ENCODE measurements around the gene C19orf38.
"Not testable (repeated sequence)": the region's sequence is repeated elsewhere in the genome, so short reads cannot be mapped to it uniquely, and the experiment has no call there.

Gene C19orf38

DNA sequence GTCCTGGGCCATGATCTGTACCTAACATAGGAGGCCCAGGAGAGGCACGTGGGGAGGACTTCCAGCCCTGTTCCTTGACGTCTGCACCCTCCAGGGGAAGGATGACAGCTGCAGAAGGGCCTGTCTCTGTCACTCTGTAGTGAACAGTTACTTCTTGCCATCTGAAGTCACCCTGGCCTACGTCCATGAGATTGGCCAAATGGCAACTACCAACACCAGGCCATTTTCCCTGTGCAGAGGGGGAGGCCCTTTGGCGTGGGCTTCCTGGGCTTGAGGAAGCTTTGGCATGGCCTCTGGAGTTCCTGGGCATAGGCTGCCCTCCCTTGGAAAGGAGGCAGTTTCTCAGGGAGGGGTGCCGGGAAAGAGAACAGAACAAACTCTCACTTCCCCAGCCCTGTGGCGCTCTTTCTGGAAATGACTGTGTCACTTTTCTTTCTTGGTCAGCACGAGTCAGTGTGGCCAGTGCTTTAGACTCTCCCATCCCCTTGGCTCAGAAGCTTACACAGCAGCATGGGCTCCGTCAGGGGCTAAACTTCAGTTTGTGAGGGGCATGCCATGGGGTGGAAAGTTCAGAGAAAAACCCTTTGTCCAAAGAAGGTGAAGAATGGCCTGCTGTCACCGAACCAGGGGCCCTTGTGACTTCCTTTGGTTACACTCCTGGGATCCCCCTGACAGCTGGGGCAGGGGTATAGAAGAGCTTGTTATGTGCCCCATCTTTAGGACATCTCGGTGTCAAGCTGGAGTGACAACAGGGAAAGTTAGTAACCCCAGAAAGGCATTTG lies 28.4 kb downstream of the C19orf38 start:
- no peak for DNase-seq (ENCODE audit: low read depth)

DNA sequence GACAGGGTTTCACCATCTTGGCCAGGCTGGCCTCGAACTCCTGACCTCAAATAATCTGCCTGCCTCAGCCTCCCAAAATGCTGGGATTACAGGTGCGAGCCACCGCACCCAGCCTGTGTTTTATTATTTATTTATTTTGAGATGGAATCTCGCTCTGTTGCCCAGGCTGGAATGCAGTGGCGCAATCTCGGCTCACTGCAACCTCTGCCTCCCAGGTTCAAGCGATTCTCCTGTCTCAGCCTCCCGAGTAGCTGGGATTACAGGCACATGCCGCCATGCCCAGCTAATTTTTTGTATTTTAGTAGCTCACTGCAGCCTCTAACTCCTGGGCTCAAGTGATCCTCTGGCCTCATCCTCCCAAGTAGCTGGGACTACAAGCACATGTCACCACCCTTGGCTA lies 29.4 kb downstream of the C19orf38 start:
- not testable (repeated sequence) for DNase-seq (ENCODE audit: low read depth)

DNA sequence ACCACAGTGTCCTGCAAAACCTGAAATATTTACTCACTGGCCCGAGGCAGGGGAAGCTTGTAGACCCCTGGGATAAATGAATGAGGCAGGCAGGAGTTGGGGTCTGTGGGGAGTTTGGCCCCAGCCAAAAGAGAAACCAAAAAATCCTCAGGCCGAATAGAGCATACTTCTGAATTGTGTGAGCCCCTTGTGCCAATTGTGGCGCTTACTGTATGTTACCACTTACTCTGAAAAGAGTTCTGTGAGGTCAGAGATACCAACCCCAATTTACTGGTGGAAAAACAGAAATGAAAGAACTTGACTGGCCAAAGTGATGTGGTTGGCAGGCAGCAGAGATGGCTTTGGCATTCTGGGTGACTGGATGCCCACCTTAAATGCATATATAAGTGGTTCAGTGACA lies 30.0 kb downstream of the C19orf38 start:
- no peak for DNase-seq (ENCODE audit: low read depth)

DNA sequence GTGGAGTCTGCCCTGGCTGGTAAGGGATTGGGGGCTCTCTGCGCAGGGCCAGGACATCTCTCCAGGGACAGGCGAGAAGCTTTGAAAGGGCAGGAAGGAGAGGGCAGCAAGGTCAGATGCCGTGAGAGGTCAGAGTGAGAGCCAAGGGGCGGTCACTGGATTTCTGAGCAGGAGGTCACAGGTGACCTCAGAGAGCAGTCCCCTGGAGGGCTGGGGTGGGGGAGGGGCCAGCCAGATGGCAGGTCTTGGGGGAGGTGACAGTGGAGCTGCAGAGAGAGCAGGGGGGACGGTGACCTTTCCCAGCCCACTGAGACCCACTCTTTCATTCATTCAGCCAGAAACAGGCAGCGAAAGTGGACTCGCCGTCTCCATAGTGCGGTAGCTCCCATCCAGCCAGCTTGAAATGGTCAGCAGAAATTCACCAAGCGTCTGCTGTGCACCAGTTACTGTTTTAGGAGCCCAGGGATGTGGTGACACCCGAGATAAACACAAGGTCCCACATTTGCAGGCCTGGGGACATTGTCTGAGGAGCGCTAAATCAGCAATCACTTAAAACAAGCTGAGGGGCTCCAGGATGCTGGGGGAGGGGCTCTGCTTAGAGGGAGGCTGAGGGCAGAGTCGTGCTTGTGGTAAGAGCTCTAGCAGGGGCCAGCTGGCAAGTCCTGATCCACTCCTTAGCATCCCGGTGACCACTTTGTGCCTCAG lies 33.3 kb downstream of the C19orf38 start:
- DNase-seq (ENCODE audit: low read depth): no peak

DNA sequence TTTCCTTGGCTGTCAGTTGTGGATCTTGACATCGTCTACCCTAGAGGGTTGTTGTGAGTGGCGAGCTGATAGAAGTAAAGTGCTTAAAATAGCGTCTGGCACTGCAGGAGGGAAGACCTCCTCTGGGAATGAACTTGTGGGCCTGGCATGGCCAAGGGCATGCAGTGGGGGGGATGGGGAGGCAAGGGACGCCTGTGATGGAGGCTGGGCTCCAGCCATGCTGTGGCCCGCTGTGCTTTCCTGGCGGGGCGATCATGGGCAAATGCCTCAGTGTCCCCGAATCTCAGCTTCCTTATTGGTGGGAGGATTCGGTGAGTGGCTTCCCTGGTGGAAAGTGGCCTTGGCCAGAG lies 33.9 kb downstream of the C19orf38 start:
- DNase-seq (ENCODE audit: low read depth): no peak

DNA sequence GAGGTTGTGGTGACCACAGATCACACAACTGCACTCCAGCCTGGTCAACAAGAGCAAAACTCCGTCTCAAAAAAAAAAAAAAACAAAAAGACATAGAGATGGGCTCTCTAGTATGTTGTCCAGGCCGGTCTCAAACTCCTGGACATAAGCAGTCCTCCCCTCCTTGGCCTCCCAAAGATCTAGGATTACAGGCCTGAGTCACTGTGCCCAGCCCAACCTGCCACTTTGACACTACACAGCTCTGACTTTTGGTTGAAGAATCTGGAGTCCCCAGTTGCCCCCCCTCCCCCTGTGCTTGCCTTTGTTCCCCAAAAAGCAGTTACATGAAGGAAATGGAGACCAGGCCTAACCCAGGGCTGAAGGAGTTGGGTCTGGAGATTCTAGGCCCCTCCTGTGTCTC lies 36.1 kb downstream of the C19orf38 start:
- DNase-seq (ENCODE audit: low read depth): peak; percentile 32

DNA sequence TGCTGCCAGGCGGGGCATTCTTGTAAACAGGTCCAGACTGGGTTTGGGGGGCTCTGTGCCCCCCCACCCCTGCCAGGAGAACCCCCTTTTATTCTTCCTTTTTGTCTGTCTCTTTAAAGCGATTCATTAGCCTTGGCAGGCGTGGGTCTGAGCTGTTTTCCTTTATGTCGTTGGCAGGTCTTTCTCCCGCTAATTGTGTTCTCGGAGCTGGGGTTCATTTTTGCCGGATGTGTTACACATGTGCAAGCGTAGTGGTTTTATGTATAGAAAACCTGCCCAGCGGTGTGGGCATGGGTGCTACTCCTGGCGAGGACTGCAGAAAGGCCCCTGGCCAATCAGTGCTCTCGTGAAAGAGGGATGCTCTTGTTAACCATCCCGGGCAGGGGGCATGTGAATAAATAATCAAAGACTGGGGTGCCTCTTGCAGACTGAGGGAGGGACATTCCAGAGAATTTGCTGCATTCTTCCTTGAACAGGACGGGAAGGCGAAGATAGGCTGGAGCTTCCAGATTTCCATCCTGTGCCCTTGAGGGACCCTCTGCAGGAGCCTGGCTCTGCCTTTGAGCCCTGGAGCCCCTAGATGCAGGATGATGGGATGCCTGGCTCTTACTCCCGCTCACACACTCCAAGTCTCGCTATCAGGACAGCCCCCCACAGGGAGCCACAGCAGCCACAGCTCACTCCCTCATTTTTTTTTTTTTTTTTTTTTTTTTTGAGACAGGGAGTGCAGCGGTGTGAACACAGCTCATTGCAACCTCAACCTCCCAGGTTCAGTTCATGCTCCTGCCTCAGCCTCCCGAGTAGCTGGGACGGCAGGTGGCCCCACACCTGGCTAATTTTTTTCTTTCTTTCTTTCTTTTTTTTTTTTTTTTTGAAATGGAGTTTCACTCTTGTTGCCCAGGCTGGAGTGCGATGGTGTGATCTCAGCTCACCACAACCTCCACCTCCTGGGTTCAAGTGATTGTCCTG lies 37.3 kb downstream of the C19orf38 start:
- no peak for DNase-seq (ENCODE audit: low read depth)

DNA sequence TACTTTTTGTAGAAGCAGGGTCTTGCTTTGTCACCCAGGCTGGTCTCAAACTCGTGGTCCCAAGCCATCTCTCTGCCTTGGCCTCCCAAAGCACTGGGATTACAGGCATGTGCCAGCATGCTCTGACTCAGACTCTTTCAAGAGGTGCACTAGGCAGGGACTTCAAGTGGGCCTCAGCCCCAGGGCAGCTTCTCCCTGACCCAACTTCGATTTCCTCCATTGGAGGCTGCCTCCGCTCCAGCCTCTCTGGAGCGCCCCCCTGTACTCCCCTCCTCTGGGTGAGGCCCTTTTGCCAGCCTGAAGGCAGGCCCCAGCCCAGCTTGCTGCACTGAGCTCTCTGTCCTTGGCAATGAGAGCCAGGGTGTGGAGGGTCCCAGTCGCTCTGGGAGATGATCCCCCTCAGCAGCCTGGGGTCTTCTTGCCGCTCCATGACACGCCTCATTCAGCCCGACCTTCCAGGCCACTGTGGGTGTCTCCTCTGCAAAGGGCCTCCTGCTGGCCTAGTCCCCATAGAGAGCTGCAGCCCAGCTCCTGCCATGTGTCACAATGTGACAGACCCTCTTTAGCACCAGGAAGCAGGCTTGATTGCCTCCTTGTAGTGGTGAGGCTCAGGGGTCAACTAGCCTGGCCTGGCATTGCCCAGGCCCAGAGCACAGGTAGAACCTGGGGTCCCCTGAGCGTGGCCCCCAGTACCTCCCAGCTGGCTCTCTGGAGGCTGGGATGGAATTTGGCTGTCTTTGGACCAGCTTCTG lies 39.6 kb downstream of the C19orf38 start:
- DNase-seq (ENCODE audit: low read depth): no peak

DNA sequence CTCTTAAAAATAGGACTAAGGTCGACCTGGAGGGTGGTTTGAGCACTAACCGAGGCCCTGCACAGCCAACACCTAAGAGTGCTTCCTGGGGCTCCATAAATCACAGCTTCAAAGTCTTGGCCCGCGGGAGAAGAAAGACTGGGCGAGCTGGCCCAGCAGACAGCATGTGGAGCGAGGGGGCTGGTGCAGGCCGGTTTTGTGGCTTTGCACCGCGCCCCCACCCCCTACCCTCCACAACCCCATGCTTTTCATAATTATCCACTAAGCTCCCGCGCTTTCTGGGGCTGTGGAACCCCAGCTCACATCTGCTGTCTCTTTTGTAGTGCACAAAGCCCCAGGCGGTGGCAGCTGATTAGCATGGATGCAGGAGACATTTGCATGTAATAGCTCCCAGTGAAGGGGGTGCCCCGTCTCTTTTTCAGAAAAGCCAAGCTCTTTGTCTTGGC lies 40.2 kb downstream of the C19orf38 start:
- no peak for DNase-seq (ENCODE audit: low read depth)

DNA sequence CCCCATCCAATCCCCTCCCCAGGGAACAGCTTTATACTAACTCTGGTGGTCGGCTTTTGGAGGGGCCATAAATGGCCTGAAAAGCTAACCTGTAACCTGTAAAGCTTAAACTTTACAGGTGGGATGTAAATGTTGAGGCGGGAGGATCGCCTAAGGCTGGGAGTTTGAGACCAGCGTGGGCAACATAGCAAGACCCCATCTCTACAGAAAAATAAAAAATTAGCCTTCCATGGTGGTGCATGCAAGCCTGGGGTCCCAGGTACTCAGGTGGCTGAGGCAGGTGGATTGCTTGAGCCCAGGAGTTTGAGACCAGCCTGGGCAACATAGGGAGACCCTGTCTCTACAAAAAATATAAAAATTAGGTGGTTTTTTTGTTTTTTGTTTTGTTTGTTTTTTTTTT lies 41.7 kb downstream of the C19orf38 start:
- no peak for DNase-seq (ENCODE audit: low read depth)

DNA sequence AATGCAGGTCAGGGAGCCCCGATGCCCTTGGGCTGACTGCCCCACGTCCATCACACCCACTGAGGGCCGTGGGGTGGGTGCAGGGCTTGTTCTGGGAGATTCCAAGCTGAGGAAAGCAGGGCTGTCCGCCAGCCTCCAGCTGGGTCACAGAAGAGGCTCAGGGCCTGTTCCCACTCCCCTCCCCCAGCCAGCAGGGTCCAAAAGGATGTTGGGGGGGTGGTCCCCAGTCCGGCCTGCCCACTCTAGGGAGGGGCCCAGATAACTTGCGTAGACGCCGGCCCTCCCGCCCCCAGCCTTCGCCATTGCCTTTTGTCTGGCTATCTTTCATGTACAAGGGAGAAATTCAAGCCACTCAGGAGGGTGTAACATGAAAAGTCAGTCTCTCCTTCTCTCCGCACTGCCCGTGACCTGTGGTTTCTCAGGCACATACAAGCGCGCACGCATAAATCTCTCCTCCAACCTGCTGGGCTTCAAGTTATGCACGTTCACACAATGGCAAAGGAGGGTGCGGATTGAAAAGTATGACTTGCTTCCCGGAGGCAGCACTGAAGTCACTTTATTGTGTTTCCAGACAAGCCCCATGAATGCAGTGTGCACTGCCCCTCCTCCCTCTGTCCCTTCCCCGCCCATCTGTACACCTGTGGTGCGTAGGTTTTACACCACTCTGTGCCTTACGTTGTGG lies 43.3 kb downstream of the C19orf38 start:
- no peak for DNase-seq (ENCODE audit: low read depth)

DNA sequence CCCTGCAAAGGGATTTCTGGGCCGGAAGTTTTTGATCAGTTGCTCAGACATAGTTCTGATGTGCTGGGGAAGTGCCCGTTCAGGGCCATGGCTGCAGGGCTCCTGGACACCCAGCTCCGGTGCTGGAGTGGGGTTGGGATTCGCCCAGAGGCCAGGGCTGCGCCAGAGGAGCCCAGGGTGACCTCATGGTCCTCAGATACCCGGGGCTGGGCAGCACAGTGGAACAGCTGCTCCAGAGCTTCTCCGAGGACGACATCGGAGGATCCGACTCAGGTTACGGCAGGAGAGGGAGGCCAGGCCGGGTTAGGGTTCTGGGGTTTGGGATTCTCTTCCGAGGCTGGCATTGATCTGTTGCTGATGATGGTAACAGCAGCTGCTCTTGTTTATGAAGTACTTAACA lies 44.0 kb downstream of the C19orf38 start:
- DNase-seq (ENCODE audit: low read depth): no peak

DNA sequence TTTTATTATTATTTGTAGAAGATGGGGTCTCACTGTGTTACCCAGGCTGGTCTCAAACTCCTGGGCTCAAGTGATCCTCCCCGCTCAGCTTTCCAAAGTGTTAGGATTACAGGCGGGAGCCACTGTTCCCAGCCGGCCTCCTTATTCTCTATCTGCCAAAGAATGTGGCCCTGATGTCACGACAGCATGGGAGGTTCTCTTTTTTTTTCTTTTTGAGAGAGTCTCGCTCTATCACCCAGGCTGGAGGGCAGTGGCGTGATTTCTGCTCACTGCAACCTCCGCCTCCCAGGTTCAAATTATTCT lies 46.6 kb downstream of the C19orf38 start:
- DNase-seq (ENCODE audit: low read depth): no peak

DNA sequence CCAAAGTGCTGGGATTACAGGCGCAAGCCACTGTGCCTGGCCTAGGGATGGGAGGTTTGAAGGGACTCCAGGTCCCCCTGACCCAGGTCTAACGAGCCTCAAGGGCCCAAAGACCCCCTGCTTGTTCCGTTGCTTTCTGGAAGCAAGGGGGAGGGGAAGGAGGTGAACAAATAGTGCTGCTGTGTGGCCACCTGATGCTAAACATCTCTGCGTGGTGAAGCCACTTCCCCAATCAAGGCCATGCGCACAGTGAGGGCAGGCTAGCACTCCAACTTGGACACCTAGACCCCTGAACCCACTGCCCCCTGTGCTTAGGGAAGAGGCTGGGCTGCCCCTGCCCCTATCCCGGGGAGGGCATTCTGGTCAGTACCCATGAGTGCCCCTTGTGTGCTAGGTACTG lies 47.1 kb downstream of the C19orf38 start:
- no peak for DNase-seq (ENCODE audit: low read depth)

DNA sequence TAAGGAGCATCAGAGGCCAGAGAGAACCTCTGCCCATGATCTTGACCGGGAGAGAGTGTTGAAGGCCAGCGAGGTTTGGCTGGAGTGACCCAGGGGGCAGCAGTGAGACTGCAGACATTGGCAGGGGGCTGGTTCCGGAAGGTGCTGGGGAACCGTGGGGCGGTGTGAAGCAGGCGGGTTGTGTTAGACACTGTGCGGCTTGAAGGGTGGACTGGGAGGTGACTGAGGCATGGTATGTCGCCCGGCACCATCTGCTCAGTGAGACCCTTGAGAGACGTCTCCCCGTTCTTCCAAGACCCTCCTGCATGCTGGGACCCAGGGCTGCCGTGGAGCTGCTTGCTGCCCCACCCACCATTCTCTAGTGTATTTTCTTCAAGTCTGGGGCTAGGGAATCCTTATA lies 47.7 kb downstream of the C19orf38 start:
- no peak for DNase-seq (ENCODE audit: low read depth)

DNA sequence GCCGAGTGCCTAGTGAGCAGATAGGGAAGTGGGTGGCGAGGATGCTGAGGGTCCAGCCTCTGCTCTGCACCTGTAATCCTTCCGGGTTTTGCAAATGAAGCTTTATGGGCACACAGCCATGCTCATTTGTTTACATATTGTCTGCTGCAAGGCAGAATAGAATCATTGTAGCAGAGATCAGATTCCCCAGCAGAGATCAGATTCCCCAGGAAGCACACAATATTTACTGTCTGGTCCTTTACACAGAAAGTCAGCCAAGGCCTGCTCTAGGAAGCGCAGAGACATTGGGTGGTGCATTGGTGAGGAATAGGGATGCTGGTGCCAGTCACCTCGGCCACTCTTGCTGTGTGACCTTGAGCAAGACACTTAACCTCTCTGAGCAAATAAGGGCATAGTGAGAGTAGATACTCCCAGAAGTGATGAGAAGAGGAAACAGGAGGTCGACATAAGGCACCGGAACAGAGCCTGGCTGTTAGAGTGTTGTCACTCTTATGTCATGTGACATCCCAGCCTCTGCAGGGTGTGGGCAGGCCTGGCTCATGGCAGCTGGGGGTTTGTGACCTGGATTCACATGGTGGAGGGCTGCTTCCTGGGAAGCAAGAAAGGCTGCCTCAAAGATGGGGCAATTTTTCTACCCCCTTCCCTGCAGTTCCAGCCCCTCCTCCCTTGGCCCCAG lies 48.8 kb downstream of the C19orf38 start:
- DNase-seq (ENCODE audit: low read depth): no peak

DNA sequence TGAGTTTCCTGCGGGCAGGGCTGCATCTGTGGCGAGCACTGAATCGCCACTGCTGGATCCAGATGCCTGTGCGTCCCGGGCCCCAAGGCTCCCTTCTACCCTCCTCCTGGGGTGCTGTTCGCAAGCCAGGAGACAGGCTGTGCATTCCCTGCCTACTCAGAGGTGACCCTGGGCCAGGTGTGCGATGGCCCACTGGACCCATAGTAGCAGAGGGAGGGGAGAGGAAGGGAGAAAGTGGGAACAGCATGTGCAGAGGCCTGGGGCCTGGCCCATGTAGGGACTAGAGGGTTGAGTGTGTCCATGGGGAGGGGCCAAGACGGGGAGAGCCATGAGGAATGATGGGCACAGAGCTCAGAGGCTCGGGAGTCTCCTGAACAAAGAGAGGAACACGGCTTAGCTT lies 50.4 kb downstream of the C19orf38 start:
- no peak for DNase-seq (ENCODE audit: low read depth)

DNA sequence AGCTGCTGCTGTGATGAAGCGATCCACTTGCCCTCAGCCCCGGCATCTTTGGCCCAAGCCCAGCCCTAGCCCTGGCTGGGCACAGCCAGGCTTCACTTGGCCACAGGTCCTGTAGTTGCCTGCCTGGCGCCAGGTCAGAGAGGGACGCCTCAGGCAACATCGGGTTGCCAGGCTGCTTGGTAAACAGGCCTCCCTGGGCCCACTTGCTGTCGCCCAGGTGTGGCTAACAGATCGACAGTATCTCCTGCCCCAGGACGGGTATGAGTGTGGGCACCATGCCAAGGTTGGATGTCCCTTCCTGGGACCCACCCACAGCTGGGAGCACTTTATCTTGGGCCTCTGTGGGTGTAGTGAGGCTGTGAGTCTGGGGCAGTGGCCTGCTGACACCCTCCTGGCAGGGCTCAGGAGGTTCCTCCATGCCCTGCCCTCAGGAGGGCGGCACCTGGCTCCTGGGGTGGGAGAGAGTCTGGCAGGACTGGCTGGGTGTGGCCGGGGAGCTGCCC lies 51.0 kb downstream of the C19orf38 start:
- no peak for DNase-seq (ENCODE audit: low read depth)

DNA sequence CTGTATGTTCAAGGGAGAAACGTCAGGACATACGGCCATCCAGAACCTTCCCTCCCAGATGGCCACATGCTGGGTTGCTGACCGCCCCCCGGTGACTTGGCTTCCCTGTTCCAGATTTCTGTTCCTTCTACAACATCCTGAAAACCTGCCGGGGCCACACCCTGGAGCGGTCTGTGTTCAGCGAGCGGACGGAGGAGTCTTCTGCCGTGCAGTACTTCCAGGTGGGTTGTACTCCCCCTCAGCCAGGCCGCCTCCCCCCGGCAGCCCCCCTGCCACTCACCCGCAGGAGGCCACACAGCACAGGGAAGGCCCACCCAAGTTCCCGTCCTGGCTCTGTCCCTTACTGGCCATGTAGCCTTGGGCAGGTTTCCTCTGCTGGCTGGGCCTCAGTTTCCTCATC lies 59.7 kb downstream of the C19orf38 start:
- DNase-seq (ENCODE audit: low read depth): no peak

DNA sequence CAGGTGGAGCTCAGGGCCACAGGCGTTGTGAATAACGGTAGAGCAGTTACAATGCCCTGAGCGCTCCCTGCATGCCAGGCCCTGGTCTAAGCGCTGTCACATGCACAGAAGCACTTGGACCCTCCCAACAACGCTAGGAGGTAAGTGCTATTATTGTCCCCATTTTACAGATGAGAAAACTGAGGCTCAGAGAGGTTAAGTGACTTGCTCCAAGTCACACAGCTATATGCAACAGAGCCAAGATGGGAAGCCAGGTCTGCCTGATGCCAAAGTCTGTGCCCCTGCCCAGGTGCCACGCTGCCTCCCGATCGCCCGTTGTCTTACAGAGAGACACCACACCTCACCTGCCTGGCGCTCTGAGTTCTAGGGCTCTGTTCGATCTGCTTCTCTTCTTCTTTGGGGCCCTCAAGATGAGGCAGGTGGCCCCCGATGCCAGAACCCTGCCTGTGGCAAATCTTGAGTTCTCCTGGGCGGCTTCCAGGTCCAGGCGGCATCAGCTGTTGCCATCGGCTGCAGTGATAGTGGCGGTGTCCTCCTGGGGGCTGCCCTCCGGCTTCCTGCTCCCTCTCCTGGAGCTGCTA lies 60.3 kb downstream of the C19orf38 start:
- DNase-seq (ENCODE audit: low read depth): no peak

All from HS-5 (cell line).